Keratinocyte (primary cell): Measurements from ENCODE around the gene PARP1.

Source experiments
- CTCF ChIP-seq, 3 experiments: IDR thresholded peaks in 1 of 3; conservative IDR thresholded peaks in 1 of 3; optimal IDR thresholded peaks in 1 of 3; 2 replicates in 2 of 3; 3 replicates in 1 of 3; pipeline versions ENCODE3 to v1.5.1; 2011; ENCODE audit warnings: low read length in 3 of 3, mild to moderate bottlenecking in 3 of 3, moderate library complexity in 2 of 3, control low read depth in 1 of 3, inconsistent platforms in 1 of 3; ENCODE audit not compliant: insufficient read depth in 2 of 3; ENCODE audit errors: extremely low read depth in 1 of 3
- EZH2 ChIP-seq: IDR thresholded peaks from one replicate; pipeline ENCODE4 v1.6.1; 2012; ENCODE audit warnings: inconsistent platforms, mild to moderate bottlenecking, low read length, moderate library complexity

GRCh38 chr1:226366290-226366689 is 41.6 kb downstream of the PARP1 start:
- no peak for TF ChIP-seq CTCF (optimal IDR thresholded peaks at IDR 0.05 in 1 of 3, IDR thresholded peaks at IDR 0.05 in 1 of 3, conservative IDR thresholded peaks at IDR 0.05 in 1 of 3; ENCODE audit: extremely low read depth in 1 of 3, insufficient read depth in 2 of 3, low read length in 3 of 3)
- no peak for TF ChIP-seq EZH2
